ENCODE results near the gene SLC39A2. TPM values are rescaled to one million over a fixed set of nuclear protein-coding genes. Genes with fewer than 3 reads are reported as not detected.

The SLC39A2 gene
- total RNA-seq, 2 experiments from 2014 or later = 0.25 TPM; not detected in 1

Small RNA genes lying within 50 kb of the gene (microRNA-seq; reads per million reads assigned to microRNA genes)
- not detected for gene MIR6717

Other genes starting within 250 kb of the SLC39A2 start
- not detected for gene EDDM3B, start 230.9 kb upstream of the SLC39A2 start, total RNA-seq
- 1 to 10 TPM in 1 of 2 experiments, under 1 TPM in 1; 0.96 to 1.4 TPM for gene RNASE6, start 218.0 kb upstream of the SLC39A2 start, total RNA-seq
- 1 to 10 TPM; 2.8 to 4.5 TPM for gene RNASE1, start 196.4 kb upstream of the SLC39A2 start, total RNA-seq
- gene RNASE3, start 107.9 kb upstream of the SLC39A2 start, total RNA-seq = not detected
- gene RNASE2, start 43.8 kb upstream of the SLC39A2 start, total RNA-seq = not detected
- gene METTL17, start 9.3 kb upstream of the SLC39A2 start, total RNA-seq = 100 to 1,000 TPM in 1 of 2 experiments, 10 to 100 TPM in 1; 92.9 to 100 TPM
- gene NDRG2, start 25.8 kb downstream of the SLC39A2 start, total RNA-seq = 10 to 100 TPM; 15.9 to 17.1 TPM
- not detected for gene TPPP2, start 30.9 kb downstream of the SLC39A2 start, total RNA-seq
- gene RNASE13, start 35.5 kb downstream of the SLC39A2 start, total RNA-seq = not detected
- not detected for gene RNASE7, start 43.1 kb downstream of the SLC39A2 start, total RNA-seq
- gene RNASE8, start 58.5 kb downstream of the SLC39A2 start, total RNA-seq = not detected
- gene ARHGEF40, start 71.0 kb downstream of the SLC39A2 start, total RNA-seq = under 1 TPM; 0.20 to 0.28 TPM
- gene ZNF219, start 99.4 kb downstream of the SLC39A2 start, total RNA-seq = 1 to 10 TPM; 4.3 to 6.0 TPM
- gene TMEM253, start 101.8 kb downstream of the SLC39A2 start, total RNA-seq = not detected
- not detected for gene OR5AU1, start 156.8 kb downstream of the SLC39A2 start, total RNA-seq